Testis (tissue), 2 donors: ENCODE measurements around the gene FAM120A.

Experiments used
- POLR2A ChIP-seq: fragments of 450-650 bp; IDR thresholded peaks from one replicate; pipeline ENCODE4 v1.6.1; 2017; ENCODE audit warnings: antibody characterized with exemption, mild to moderate bottlenecking, moderate library complexity
- TF ChIP-seq, protein P1 (sequence below), 3 experiments: fragments of 450-650 bp in 2 of 3; fragments of 200-600 bp in 1 of 3; sonication (generic) in 1 of 3; IDR thresholded peaks; one replicate each; pipeline ENCODE4 v1.5.1; 2016 to 2019; ENCODE audit warnings: antibody characterized with exemption in 3 of 3, mild to moderate bottlenecking in 2 of 3, moderate library complexity in 1 of 3

DNA sequence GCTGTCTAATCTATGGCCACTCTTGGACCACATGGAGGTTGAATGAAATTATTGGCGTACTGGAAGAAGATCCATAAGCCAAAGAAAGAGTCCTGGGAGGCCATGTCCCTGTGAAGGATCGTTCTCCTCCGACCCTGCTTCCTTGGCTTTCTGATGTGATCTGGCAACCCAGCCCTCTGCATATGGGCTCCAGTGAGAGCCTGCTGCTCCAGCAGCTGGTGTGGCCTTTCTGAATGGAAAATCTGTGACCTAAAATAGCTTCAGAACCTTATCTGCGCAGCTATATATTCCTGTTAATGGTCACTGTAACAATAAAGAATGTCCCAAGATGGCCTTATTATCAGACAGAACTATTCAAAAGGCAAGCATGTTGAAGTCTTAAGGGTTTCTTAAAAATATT lies 84.7 kb downstream of the FAM120A start:
- TF ChIP-seq, protein P1, sequence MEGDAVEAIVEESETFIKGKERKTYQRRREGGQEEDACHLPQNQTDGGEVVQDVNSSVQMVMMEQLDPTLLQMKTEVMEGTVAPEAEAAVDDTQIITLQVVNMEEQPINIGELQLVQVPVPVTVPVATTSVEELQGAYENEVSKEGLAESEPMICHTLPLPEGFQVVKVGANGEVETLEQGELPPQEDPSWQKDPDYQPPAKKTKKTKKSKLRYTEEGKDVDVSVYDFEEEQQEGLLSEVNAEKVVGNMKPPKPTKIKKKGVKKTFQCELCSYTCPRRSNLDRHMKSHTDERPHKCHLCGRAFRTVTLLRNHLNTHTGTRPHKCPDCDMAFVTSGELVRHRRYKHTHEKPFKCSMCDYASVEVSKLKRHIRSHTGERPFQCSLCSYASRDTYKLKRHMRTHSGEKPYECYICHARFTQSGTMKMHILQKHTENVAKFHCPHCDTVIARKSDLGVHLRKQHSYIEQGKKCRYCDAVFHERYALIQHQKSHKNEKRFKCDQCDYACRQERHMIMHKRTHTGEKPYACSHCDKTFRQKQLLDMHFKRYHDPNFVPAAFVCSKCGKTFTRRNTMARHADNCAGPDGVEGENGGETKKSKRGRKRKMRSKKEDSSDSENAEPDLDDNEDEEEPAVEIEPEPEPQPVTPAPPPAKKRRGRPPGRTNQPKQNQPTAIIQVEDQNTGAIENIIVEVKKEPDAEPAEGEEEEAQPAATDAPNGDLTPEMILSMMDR (IDR thresholded peaks at IDR 0.05) = no peak
- TF ChIP-seq POLR2A = no peak
